Astrocyte (in vitro differentiated cells and primary cell): ENCODE measurements around the gene THSD7B. TPM values are rescaled to one million over a fixed set of nuclear protein-coding genes. Genes with fewer than 3 reads are reported as not detected.

Experiments
- DNase-seq: peaks from one replicate; pipeline ENCODE4 v3.0.0-alpha.2; 2010; ENCODE audit warnings: low read depth
- FAIRE-seq: peaks from 2 replicates; lab custom pipeline; 2011; peaks lifted over from hg19 to GRCh38; lab: Jason Lieb, UNC
- H2AFZ ChIP-seq: 2 replicates; pipeline ENCODE4 v1.6.0; 2012; ENCODE audit warnings: low read depth, low read length, inconsistent platforms
- H3K27ac ChIP-seq: 2 replicates; pipeline ENCODE4 v1.5.1; 2011; ENCODE audit warnings: low read depth, low read length, inconsistent platforms
- H3K27me3 ChIP-seq: 2 replicates; pipeline ENCODE4 v1.6.0; 2011; ENCODE audit warnings: low read length, inconsistent platforms; ENCODE audit not compliant: insufficient read depth
- H3K36me3 ChIP-seq: 2 replicates; pipeline ENCODE4 v1.5.1; 2011; ENCODE audit warnings: low read length, inconsistent platforms; ENCODE audit not compliant: insufficient read depth
- H3K4me1 ChIP-seq: 2 replicates; pipeline ENCODE4 v1.5.1; 2011; ENCODE audit warnings: low read length, inconsistent platforms; ENCODE audit not compliant: insufficient read depth
- H3K4me2 ChIP-seq: 2 replicates; pipeline ENCODE4 v1.6.0; 2012; ENCODE audit warnings: low read length, inconsistent platforms
- H3K4me3 ChIP-seq: 2 replicates; pipeline ENCODE4 v1.5.1; 2011; ENCODE audit warnings: low read depth, mild to moderate bottlenecking, low read length, inconsistent platforms; ENCODE audit not compliant: insufficient read depth
- H3K79me2 ChIP-seq: 2 replicates; pipeline ENCODE4 v1.6.0; 2012; ENCODE audit warnings: mild to moderate bottlenecking, low read length, inconsistent platforms; ENCODE audit not compliant: insufficient read depth
- H3K9ac ChIP-seq: 2 replicates; pipeline ENCODE4 v1.6.0; 2012; ENCODE audit warnings: mild to moderate bottlenecking, low read length, inconsistent platforms
- H3K9me3 ChIP-seq: 2 replicates; pipeline ENCODE4 v1.5.1; 2012; ENCODE audit warnings: low read depth, mild to moderate bottlenecking, low read length, inconsistent platforms; ENCODE audit not compliant: insufficient read depth
- H4K20me1 ChIP-seq: 2 replicates; pipeline ENCODE4 v1.6.0; 2012; ENCODE audit warnings: low read length, inconsistent platforms; ENCODE audit not compliant: insufficient read depth
- H3K27ac Mint-ChIP-seq: one replicate; pipeline ENCODE4 v1.8.0; 2021; ENCODE audit warnings: mild to moderate bottlenecking, mixed read lengths; ENCODE audit not compliant: unreplicated experiment
- H3K27me3 Mint-ChIP-seq: one replicate; pipeline ENCODE4 v1.8.0; 2021; ENCODE audit warnings: low read depth, mixed read lengths; ENCODE audit not compliant: unreplicated experiment
- H3K36me3 Mint-ChIP-seq: one replicate; pipeline ENCODE4 v1.8.0; 2021; ENCODE audit warnings: low read depth, mixed read lengths; ENCODE audit not compliant: unreplicated experiment
- H3K4me1 Mint-ChIP-seq: one replicate; pipeline ENCODE4 v1.8.0; 2021; ENCODE audit warnings: low read depth, mixed read lengths; ENCODE audit not compliant: unreplicated experiment
- H3K4me3 Mint-ChIP-seq: one replicate; pipeline ENCODE4 v1.8.0; 2021; ENCODE audit warnings: mild to moderate bottlenecking, moderate library complexity, mixed read lengths; ENCODE audit not compliant: unreplicated experiment
- H3K9me3 Mint-ChIP-seq: one replicate; pipeline ENCODE4 v1.8.0; 2021; ENCODE audit warnings: mild to moderate bottlenecking, mixed read lengths; ENCODE audit not compliant: unreplicated experiment
- EZH2 ChIP-seq: IDR thresholded peaks from 2 replicates; pipeline ENCODE4 v1.6.1; 2012; ENCODE audit warnings: mild to moderate bottlenecking, low read length, inconsistent platforms; ENCODE audit not compliant: insufficient read depth
- total RNA-seq: library from RNA; stranded (reverse); gene quantifications from 2 replicates; pipeline ENCODE4 v1.2.1, GENCODE V29; 2021
- TF ChIP-seq, protein P1 (sequence below): IDR thresholded peaks from 2 replicates; pipeline ENCODE4 v1.5.1; 2011; ENCODE audit warnings: low read depth, mild to moderate bottlenecking, inconsistent platforms, low read length, moderate library complexity; ENCODE audit not compliant: insufficient read depth

The THSD7B gene
- total RNA-seq, 1 donor from 2014 or later, result 0.18 TPM

- Histone ChIP-seq H4K20me1 (no peaks in the 10 kb centered on the region), H3K27me3 (no peaks in the 10 kb centered on the region), H3K4me2 (no peak overlapping the region), H3K36me3 (no peaks in the 10 kb centered on the region), H3K4me1 (peaks cover 13% of the 10 kb centered on the region), H3K27ac (no peak overlapping the region), H3K79me2 (no peaks in the 10 kb centered on the region), H3K9ac (no peak overlapping the region), H3K4me3 (no peak overlapping the region), H2AFZ (no peak overlapping the region), H3K9me3 (no peaks in the 10 kb centered on the region)
- H3K27me3 Mint-ChIP-seq, result no peaks in the 10 kb centered on the region
- DNase-seq (no peak), FAIRE-seq (no peak)
- H3K9me3 Mint-ChIP-seq, result no peaks in the 10 kb centered on the region
- H3K4me1 Mint-ChIP-seq, result peaks cover 19% of the 10 kb centered on the region
- TF ChIP-seq, protein P1, sequence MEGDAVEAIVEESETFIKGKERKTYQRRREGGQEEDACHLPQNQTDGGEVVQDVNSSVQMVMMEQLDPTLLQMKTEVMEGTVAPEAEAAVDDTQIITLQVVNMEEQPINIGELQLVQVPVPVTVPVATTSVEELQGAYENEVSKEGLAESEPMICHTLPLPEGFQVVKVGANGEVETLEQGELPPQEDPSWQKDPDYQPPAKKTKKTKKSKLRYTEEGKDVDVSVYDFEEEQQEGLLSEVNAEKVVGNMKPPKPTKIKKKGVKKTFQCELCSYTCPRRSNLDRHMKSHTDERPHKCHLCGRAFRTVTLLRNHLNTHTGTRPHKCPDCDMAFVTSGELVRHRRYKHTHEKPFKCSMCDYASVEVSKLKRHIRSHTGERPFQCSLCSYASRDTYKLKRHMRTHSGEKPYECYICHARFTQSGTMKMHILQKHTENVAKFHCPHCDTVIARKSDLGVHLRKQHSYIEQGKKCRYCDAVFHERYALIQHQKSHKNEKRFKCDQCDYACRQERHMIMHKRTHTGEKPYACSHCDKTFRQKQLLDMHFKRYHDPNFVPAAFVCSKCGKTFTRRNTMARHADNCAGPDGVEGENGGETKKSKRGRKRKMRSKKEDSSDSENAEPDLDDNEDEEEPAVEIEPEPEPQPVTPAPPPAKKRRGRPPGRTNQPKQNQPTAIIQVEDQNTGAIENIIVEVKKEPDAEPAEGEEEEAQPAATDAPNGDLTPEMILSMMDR, result no peak
- TF ChIP-seq EZH2, result no peak
- no peak overlapping the region for H3K27ac Mint-ChIP-seq
- no peaks in the 10 kb centered on the region for H3K36me3 Mint-ChIP-seq
- no peak overlapping the region for H3K4me3 Mint-ChIP-seq
Measured at GRCh38 chr2:137231628-137232027, 466.3 kb downstream of the THSD7B start.

DNA sequence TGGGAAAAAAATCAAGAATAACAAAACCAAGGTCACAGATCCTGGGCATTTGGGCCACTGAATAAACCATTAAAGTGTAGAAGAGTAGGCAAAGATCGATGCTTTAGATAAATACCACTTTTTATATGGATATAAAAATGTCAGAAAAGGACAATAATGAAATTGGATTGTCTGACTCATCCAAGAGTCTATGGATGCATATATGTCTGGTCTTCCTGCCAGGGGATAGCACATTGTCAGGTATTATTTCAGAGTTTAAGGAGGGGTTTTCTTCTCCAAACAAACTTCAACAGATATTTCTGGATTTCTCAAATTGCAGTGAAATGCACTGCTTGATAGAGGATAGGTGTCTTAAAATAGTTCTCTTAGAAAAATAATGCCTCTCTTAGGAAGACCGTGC is 466.7 kb downstream of the THSD7B start:
- Histone ChIP-seq H2AFZ (no peak overlapping the region), H4K20me1 (no peaks in the 10 kb centered on the region), H3K9me3 (no peaks in the 10 kb centered on the region), H3K4me2 (no peak overlapping the region), H3K27me3 (no peaks in the 10 kb centered on the region), H3K4me3 (no peak overlapping the region), H3K4me1 (peaks cover 13% of the 10 kb centered on the region), H3K9ac (no peak overlapping the region), H3K27ac (no peak overlapping the region), H3K36me3 (no peaks in the 10 kb centered on the region), H3K79me2 (no peaks in the 10 kb centered on the region)
- Mint-ChIP-seq H3K27ac (no peak overlapping the region), H3K4me3 (no peak overlapping the region), H3K4me1 (peaks cover 19% of the 10 kb centered on the region), H3K27me3 (no peaks in the 10 kb centered on the region), H3K9me3 (no peaks in the 10 kb centered on the region), H3K36me3 (no peaks in the 10 kb centered on the region)
- TF ChIP-seq, protein P1, result no peak
- TF ChIP-seq EZH2, result no peak
- no peak for FAIRE-seq
- DNase-seq, result no peak

- no peak overlapping the region for H3K9ac ChIP-seq
- peaks cover 12% of the 10 kb centered on the region for H3K4me1 ChIP-seq
- H3K36me3 ChIP-seq, result no peaks in the 10 kb centered on the region
- Mint-ChIP-seq H3K36me3 (no peaks in the 10 kb centered on the region), H3K27me3 (no peaks in the 10 kb centered on the region), H3K4me1 (peaks cover 16% of the 10 kb centered on the region), H3K4me3 (no peak overlapping the region), H3K27ac (no peak overlapping the region), H3K9me3 (no peaks in the 10 kb centered on the region)
- DNase-seq, result no peak
- FAIRE-seq, result no peak
- H3K27me3 ChIP-seq, result no peaks in the 10 kb centered on the region
- no peak overlapping the region for H3K4me2 ChIP-seq
- no peak overlapping the region for H3K4me3 ChIP-seq
- H3K79me2 ChIP-seq, result no peaks in the 10 kb centered on the region
- H2AFZ ChIP-seq, result no peak overlapping the region
- H3K27ac ChIP-seq, result no peak overlapping the region
- TF ChIP-seq EZH2, result no peak
- TF ChIP-seq, protein P1, result no peak
- no peaks in the 10 kb centered on the region for H4K20me1 ChIP-seq
- no peaks in the 10 kb centered on the region for H3K9me3 ChIP-seq
Measured at GRCh38 chr2:137233091-137233490, 467.7 kb downstream of the THSD7B start.
